ENCODE results near the gene LHFPL2. TPM values are rescaled to one million over a fixed set of nuclear protein-coding genes. Genes with fewer than 3 reads are reported as not detected.

The LHFPL2 gene
- total and polyA plus RNA-seq, 9 of the 15 experiments (the other 6 are each of a cell fraction or from before 2014, with no cell fraction given): 1.0 to 6.6 (median 4.6) TPM

- no peak for TF ChIP-seq ZNF140 (CRISPR knock-in tag; IDR thresholded peaks at IDR 0.05)
- TF ChIP-seq HMG20A (CRISPR knock-in tag; conservative IDR thresholded peaks at IDR 0.05): no peak
- peak; percentile 98 for TF ChIP-seq SPI1 (IDR thresholded peaks at IDR 0.05; ENCODE audit: borderline replicate concordance, low read depth, low read length)
- no peak for TF ChIP-seq ZNF584 (CRISPR knock-in tag; IDR thresholded peaks at IDR 0.05; ENCODE audit: low read depth)
- TF ChIP-seq GTF2F1 (IDR thresholded peaks at IDR 0.05; ENCODE audit: low read depth, low read length): no peak
- TF ChIP-seq HMGXB4 (CRISPR knock-in tag; IDR thresholded peaks at IDR 0.05): no peak
- TF ChIP-seq SRSF3 (IDR thresholded peaks at IDR 0.05; ENCODE audit: insufficient read depth, low read length): no peak
- TF ChIP-seq KDM5B (IDR thresholded peaks at IDR 0.05; ENCODE audit: insufficient replicate concordance, low read depth, low read length): no peak
- peak; percentile 99 for TF ChIP-seq CTBP1 (IDR thresholded peaks at IDR 0.05; ENCODE audit: borderline replicate concordance)
- TF ChIP-seq NR2F6 (CRISPR knock-in tag; IDR thresholded peaks at IDR 0.05): no peak
- TF ChIP-seq HDAC6 (IDR thresholded peaks at IDR 0.05; ENCODE audit: low read depth, low read length): no peak
- peak; percentile 76 for TF ChIP-seq ZNF316 (IDR thresholded peaks at IDR 0.05)
- TF ChIP-seq TSC22D4 (tag; IDR thresholded peaks at IDR 0.05): no peak
- TF ChIP-seq CUX1 (CRISPR knock-in tag; IDR thresholded peaks at IDR 0.05): no peak
- TF ChIP-seq ZNF212 (CRISPR knock-in tag; IDR thresholded peaks at IDR 0.05): no peak
- no peak for TF ChIP-seq WHSC1 (IDR thresholded peaks at IDR 0.05; ENCODE audit: low read length)
- peak; percentile 86 for TF ChIP-seq KLF16 (IDR thresholded peaks at IDR 0.05)
- no peak for TF ChIP-seq NFYB (IDR thresholded peaks at IDR 0.05; ENCODE audit: extremely low read depth, insufficient read length)
- no peak for TF ChIP-seq HNRNPH1 (optimal IDR thresholded peaks at IDR 0.05; ENCODE audit: low read depth, low read length)
- TF ChIP-seq ZNF217 (CRISPR knock-in tag; IDR thresholded peaks at IDR 0.05): no peak
- peak; percentile 69 for TF ChIP-seq ZBTB33 (CRISPR knock-in tag; IDR thresholded peaks at IDR 0.05)
Measured at GRCh38 chr5:78483809-78484521, 164.6 kb downstream of the LHFPL2 start (continued).

Data from K562 (cell line).